HG03135 (cell line): Measurements from ENCODE around the gene TEX19.

ENCODE experiments used
- ATAC-seq: cut with Tn5 transposase; IDR thresholded peaks from one replicate; pipeline ENCODE4 v1.9.1; 2021; ENCODE audit warnings: mild to moderate bottlenecking, moderate library complexity; ENCODE audit not compliant: unreplicated experiment

The TEX19 gene, protein sequence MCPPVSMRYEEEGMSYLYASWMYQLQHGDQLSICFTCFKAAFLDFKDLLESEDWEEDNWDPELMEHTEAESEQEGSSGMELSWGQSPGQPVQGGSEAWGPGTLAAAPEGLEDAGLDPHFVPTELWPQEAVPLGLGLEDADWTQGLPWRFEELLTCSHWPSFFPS

DNA sequence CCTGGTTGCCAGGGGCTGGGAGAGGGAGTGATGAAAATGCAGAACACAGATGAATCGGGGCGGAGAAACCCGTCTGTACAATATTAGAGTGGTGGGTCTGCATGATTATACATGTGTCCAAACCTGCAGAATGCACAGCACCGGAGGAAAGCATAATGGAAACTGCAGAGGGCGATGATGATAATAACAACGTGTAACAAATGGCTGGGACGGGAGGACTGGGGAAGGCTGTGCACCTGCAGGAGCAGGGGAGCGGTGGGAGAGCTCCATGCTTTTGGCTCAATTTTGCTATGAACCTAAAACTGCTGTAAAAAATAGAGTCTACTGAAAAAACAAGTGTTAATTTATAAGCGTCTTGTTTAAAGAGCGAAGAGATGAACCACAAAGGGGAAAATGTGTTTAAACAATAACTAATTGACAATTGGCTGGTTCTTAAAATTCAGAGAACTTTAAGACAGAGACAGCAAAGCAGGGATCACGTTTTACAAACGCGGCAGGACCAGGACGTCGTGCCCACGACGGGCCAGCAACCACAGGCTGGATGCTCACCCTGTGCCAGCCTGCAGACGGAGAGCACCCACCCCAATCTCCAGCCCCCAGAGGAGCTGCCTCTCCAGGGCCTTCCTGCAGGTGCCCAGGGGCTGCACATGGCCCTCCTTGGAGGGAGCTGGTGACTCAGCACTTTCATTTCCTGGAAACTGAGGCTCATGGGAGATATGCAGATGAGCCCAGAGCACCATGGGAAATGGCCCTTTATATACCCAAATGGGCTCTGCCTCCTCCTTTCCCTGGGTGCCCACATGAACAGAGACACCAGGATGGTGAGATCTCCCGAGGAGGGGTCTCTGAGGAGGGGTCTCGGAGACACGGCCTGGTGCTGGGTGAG is at the start of gene TEX19:
TSS of gene TEX19 (plus strand) at position 783 of the 886 bp plus-strand sequence. CDS start 2,904 bp downstream, outside the sequence.
- no peak for ATAC-seq

DNA sequence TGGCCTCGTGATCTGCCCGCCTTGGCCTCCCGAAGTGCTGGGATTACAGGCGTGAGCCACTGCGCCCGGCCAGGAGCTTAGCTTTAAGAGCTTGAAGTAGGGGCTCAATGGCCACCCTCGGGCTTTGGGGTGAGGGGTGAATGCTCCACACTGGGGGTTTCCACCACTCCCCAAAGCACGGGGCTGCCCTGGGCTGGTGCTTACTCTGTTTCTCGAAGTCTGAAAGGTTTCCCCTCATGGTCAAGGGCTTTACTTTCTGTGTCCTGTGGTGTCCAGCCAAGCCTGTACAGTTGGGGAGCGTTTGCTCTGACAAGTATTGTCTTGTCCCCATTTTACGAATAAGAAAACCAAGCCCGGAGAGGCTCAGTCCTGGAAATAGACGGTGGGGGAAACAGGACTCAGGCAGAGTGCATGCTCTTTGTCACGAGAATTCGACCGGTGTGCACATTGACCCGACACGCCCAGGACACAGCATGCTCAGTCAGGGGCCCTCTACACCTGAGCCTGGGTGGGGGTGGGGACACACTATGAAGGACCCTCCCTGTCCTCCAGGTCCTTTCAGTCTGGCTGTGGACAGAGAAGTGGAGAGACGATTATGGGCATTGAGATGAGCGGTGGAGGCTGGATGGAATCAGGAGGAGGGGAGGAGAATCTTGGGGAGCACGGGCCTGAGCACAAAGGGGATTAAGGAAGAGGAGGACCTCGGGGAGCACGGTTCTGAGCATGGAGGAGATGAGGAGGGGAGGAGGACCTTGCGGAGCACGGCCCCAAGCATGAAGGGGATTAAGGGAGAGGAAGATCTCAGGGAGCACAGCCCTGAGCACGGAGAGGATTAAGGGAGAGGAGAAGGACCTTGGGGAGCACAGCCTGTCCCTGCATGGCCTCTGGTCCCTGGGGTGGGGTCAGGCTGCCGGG is 49.1 kb upstream of the TEX19 start:
- no peak for ATAC-seq

DNA sequence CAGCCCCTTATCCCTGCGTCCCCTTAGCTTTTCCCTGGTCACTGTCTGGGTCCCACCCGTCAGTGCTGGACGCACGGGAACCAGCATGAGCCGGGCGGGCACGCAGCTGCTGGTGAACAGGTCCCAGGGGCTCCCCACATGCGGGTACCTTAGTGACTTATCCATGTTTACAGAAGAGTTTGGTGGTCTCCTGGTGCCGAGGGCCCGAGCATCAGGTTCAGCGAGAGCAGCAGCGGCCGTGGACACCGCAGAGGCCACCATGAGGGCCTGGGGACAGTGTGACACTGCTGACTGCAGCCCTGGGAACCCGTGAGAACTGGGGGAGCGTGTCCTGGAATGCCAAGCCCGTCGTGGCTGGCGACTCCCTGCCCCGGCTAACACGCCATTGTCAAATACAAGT is 48.2 kb upstream of the TEX19 start:
- ATAC-seq = no peak

DNA sequence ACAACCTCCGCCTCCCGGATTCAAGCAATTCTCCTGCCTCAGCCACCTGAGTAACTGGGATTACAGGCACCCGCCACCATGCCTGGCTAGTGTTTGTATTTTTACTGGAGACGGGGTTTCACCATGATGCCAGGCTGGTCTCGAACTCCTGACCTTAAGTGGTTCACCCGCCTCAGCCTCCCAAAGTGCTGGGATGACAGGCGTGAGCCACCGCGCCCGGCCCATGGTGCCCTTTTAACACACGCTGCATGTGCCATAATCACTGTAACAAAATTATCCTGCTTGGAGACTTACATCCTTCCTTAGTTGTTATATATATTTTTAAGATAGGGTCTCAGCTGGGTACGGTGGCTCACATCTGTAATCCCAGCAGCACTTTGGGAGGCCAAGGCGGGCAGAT is 47.1 kb upstream of the TEX19 start:
- ATAC-seq = no peak

DNA sequence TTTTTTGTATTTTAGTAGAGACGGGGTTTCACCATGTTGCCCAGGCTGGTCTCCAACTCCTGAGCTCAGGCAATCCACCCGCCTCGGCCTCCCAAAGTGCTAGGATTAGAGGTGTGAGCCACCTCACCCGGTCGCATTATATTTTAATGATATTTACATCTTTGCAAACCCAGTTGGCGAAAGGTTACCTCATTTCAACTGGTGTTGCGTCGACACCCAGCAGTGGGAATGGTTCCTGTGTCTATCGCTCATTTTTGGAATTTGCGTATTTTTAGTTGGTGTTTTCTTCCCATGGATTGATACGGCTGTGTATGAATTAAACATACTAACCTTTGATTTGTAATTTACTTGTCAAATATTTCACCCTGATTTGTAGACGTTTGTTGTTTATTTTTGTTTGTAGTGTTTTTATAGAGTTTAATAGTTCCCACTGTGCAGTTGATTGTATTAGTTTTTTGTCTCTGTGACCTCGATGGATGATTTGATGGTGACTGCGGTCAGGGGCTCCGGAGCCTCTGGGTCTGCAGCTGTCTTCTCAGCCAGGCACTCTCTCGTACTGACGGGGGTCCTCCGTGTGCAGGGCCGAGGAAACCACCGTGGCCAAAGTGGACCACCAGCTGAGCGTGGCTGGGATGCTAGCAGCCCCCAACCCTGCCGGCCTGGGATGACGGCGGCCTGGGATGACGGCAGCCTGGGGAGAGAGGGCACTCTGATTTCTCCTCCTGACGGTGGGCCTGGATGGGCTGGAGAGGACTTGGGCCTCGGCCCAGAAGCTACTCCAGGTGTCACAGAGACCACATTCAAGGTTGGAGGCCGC is 45.6 kb upstream of the TEX19 start:
- no peak for ATAC-seq

DNA sequence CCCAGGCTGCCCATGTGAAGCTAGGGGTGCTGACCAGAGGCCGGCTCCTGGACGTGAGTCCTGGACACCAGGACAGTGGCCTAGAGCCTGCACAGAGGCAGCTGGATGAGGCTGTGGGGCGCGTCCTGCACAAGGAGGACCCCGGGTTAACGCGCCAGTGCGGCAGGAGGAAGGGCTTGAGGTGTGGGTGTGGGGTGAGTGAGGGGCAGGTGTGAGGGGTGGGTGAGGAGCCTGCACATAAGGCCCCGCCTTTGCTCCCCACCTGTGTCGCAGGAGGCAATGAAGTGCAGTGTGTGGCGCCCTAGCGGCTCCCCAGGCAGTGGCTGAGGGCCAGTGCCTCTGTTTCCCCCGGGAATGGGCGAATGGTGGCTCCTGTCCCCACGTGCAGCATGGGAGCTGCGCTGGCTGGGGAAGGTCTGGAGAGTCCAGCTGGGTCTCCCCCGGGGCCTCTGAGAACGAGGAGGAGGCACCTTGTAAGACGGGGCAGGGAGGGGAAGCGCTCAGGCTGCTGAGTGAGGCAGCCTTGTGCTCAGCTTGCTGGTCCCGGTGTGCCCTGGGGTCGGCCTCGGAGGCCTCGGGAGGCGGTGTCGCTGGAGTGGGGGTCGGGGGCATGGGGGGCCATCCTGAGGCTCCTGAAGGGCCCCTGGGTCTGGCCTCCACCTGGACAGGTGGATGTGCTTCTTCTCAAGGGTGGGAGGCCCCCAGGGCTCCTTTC is 44.9 kb upstream of the TEX19 start:
- no peak for ATAC-seq

DNA sequence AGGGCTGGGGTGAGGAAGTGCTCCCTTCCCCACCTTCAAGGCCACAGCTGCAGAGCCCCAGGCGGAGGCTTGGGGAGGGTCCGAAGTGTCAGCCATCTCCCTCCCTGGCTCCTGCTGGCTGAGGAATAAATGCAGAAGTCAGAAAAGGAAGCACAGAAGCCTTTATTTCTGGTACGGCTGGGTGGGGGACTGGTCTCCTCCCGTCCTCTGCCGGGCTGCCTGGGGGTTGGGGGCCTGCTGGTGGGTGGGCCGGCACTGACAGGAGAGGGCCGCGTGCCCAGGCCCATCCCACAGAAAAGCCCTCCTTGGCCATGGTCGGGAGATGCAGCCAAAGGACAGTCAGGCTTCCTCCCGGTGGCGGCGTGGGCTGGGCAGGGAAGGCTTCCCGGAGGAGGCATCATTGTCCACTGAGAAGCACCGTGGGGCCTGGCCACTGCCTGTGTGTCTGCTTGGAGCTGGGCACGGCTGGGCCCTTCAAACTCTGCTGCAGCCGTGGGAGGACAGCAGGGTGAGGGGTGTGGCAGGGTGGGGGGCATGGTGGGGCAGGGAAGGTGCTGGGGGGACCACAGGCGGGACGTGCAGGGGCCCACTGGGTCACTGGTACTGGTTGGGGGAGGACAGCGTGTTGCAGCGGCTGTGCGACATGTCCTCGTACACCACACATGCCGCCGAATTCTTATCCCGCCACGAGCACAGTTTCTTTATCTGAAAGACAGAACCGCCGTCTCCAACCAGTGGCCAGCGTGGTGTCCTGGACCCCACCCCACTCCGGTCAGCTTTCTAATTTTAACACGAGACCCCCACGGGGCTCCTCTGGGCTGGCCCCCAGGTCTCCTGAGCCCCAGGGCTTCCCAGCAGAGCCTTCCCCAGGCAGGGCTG is 44.1 kb upstream of the TEX19 start:
- no peak for ATAC-seq

DNA sequence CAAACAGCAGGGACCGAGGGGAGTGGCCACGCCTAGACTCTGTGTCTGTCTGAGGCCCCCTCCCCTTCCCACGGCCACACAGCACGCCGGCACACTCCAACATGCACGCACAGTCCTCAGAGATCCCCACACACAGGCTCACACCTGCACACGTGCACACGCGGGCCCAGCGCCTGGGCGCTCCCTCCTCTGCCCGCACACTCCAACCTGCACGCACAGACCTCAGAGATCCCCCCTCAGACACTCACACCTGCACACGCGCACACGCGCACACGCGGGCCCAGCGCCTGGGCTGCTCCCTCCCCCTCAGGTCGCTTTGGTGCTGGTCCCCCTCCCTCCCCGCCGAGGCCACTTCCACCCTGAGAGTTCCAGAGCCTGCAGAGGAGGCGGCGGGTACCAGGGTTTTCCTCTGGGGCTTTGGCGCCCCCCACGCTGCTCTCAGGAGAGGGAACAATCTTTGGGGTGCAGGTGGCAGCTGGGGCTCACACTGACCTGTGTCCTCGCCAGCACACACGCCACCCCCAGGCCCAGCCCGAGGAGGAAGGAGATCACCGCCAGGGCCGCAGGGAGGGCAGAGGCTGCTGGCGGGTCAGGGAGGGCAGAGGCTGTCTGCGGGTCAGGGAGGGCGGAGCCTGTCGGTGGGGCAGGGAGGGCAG is 43.2 kb upstream of the TEX19 start:
- no peak for ATAC-seq

DNA sequence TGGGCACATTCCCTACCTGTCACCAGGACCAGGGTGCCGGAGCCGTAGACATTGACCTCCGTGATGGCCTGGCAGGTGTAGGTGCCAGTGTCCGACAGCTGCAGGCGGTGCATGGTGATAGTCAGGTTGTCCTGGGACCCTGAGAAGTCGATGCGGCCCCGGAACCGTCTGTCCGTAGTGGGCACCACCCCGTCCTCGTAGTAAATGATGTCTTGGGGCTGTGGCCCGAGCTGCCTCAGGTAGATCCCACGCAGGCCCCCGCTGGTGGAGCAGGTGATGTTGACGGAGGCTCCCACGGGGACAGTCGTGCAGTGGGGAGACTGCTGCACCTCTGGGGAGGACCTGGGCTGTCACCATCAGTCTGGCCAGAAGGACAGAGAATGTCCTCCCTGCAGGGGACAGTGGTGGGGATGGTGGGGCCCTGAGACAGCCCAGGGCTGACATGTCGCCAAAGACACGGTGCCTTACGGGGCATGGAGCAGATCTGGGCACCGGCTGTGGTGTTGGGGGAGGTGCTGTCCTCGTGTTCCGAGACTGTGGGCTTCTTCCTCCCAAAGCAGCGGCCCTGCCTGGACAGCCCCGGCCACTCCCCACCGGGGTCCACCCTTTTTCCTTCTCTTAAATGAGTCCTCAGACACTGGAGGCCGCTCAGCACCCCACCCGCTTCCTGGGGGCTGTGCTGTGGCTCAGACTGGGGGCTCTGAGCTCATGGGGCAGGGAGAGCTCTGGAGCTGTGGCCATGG is 42.2 kb upstream of the TEX19 start:
- no peak for ATAC-seq

DNA sequence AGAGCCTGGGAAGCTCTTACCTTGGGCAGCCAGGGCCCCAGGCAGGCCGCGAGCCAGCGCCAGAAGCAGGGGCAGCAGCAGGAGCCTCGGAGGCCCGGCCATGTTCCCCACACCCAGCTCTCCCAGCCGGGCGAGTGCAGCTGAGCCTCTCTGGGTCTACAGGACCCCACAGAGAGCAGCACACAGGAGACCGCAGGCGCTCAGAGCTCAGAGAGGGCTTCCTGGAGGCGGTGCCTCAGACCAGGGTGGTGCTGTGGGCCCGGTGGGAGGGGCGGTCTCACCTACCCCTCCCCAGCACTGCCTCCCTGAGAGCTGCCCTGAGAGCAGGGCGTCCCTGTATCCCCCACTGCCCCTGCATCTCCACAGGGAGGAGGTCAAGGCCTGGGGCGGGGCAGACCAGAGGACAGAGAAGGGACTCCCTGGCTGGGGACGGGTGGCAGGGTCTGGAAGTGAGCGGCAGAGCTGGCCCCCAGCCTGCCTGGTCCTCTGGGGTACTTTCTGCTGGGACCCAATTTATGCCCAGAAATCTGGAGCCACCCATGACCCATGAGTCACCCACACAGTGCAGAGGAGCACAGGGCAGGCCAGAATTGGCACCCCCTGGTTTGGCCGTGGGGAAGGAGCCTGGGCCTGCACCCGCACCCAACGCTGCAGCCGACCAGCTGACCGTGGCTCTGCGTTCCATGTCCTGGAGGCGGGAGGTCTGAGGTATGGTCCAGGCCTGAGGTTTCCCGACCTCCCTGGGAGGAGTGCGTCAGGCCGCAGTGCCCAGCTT is 41.5 kb upstream of the TEX19 start, which contains the start of gene CD7:
TSS of gene CD7 (minus strand) at position 215 of the 775 bp plus-strand sequence. CDS start at position 102, 113 bp downstream.
- no peak for ATAC-seq

DNA sequence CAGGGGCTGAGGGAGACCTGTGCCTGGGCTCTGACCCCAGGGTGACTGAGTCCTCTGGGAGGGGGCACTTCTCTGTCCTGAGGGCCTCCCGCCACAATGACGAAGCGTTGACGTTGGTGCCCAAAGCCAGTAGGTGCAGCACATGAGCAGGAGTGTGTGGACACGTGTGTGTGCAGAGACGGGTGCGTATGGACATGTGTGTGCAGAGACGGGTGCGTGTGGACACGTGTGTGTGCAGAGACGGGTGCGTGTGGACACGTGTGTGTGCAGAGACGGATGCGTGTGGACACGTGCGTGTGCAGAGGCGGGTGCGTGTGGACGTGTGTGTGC is 40.9 kb upstream of the TEX19 start:
- no peak for ATAC-seq

DNA sequence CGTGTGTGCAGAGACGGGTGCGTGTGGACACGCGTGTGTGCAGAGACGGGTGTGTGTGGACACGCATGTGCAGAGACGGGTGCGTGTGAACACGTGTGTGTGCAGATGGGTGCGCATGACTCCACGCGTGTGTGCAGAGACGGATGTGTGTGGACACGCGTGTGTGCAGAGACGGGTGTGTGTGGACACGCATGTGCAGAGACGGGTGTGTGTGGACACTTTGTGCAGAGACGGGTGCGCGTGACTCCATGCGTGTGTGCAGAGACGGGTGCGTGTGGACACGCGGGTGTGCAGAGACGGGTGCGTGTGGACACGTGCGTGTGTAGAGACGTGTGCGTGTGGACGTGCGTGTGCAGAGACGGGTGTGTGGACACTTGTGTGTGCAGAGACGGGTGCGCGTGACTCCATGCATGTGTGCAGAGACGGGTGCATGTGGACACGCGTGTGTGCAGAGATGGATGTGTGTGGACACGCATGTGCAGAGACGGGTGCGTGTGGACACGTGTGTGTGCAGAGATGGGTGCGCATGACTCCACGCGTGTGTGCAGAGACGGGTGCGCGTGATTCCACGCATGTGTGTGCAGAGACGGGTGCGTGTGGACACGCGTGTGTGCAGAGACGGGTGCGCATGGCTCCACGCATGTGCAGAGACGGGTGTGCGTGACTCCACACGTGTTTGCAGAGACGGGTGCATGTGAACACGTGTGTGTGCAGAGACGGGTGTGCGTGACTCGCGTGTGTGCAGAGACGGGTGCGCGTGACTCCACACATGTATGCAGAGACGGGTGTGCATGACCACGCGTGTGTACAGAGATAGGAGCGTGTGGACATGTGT is 40.1 kb upstream of the TEX19 start:
- no peak for ATAC-seq

DNA sequence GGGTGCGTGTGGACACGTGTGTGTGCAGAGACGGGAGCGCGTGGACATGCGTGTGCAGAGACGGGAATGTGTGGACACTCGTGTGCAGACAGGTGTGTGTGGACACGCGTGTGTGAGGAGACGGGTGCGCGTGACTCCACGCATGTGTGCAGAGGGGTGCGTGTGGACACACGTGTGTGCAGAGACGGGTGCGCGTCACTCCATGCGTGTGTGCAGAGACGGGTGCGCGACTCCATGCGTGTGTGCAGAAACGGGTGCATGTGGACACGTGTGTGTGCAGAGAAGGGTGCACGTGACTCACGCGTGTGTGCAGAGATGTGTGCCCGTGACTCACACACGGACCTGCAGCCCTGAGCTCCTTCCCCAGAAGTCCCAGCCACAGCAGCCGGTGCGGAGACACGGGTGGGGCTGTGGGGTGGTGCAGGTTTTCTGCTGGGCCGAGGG is 39.4 kb upstream of the TEX19 start:
- ATAC-seq = no peak

DNA sequence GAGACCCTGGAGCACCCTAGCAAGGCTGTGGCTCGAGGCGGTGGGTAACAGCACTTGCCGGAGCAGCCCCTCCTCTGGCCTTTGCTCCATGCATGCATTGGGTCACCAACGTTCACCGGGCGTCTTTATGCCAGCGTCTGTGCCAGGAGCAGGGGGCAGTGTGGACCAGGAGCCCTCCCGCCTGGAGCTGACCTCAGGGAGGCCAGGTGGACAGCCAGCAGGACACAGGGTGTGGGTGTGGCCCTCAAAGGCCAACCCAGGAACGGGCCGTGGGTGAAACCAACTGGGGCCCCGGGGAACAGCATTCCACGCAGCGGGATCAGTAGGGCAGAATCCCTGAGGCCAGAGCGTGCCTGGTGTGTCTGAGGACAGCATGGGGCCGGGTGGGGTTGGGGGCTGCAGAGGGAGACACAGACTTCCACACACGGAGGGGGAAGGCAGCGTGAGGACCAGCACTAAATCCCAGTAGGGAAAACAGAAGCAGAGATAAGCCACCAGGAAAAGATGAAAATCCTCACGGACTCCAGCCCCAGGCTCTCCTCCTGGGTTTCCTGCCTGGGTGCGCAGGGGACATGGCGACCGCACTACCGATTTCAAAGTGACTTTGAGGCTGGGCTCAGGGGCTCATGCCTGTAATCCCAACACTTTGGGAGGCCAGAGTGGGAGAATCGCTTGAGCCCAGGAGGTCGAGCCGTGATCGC is 38.8 kb upstream of the TEX19 start:
- ATAC-seq = no peak
